NCI-H748 treated with DMSO at 0.1 percent for 48 hours (cell line): ENCODE results near the gene ZNF587.
"Not testable (repeated sequence)": the region's sequence is repeated elsewhere in the genome, so short reads cannot be mapped to it uniquely, and the experiment has no call there.

Experiments used
- DNase-seq: peaks from one replicate; lab custom pipeline; 2025; lab: John Stamatoyannopoulos, UW

The ZNF587 gene

DNA sequence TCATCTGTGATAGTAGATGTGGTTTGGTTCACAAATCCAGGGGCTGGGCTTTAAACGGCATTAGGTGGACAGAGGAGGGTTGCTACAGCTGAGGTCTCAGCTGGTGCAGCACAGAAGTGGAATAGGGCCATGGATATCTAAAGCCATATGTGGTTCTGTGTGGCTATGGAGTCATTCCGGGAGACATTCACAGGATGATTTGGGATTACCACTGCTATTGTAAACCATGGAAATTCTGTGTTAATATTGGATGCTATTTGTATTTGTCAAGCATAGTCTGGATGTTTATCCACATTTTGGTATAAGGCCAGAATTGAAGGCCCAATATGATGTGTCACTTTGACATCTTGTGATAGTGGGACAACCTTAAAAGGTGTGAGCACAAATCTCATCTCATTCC, 26.5 kb upstream of the ZNF587 start:
- DNase-seq: not testable (repeated sequence)

GRCh38 chr19:57823608-57824007, 26.1 kb upstream of the ZNF587 start:
- not testable (repeated sequence) for DNase-seq

GRCh38 chr19:57825511-57825910, 24.1 kb upstream of the ZNF587 start:
- no peak for DNase-seq

GRCh38 chr19:57829316-57829715, 20.3 kb upstream of the ZNF587 start:
- DNase-seq: no peak

DNA sequence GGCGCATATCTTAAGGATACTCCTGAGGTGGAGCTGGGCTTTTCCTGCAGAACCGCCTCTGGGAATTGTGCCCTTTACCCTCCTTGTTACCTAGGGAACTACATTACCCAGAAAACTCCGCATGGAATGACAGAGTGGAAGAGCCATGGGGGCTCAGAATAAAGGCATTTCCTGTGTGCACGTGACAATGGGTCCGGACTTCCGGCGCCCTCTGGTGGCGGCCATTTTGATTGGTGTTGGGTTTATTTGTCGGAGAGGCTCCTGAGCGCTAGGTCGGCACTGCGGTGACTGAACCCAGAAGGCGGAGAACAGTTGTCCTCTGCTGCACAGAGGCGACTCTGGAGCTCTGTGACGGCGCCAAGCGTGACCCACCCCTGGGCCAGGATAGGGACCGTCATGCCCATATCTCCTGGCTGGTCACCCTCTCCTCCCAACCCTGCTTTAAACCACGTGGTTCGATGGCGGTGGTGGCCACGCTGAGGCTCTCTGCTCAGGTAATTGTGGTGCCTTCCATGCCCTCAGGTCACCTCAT, 19.5 kb upstream of the ZNF587 start, which contains the start of gene ZNF587B:
ZNF587B (plus strand) TSS at position 229 of the 532 bp plus-strand sequence; CDS start at position 459, 230 bp downstream.
- DNase-seq: no peak

GRCh38 chr19:57836991-57837390, 12.7 kb upstream of the ZNF587 start:
- DNase-seq: not testable (repeated sequence)

DNA sequence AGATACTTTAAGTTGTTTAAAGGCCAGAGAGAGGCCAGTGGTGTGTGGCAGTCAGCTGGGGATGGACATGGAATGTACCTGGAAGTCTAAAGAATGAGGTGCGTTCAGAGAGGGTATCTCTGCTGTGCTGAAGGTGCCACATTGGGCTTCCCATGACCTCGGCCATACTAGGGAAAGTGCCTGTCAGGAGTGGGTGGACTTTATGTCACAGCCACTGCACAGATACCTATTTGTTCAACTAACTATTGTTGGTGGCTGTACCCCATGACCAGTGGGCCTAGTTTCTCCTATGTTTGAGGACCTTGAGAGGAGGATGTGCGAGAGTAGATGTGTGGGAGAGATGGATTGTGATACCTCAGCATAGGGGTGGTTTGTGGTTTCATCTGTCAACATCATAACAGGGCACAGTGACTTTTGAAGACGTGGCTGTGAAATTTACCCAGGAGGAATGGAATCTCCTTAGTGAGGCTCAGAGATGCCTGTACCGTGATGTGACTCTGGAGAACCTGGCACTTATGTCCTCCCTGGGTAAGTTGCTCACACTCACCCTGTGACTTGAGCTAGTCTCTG, 11.0 kb upstream of the ZNF587 start:
- not testable (repeated sequence) for DNase-seq

- no peak for DNase-seq
These were observed 8.4 kb upstream of the ZNF587 start for GRCh38 chr19:57841122-57841763.

GRCh38 chr19:57847164-57847563, 2.5 kb upstream of the ZNF587 start:
- not testable (repeated sequence) for DNase-seq

DNA sequence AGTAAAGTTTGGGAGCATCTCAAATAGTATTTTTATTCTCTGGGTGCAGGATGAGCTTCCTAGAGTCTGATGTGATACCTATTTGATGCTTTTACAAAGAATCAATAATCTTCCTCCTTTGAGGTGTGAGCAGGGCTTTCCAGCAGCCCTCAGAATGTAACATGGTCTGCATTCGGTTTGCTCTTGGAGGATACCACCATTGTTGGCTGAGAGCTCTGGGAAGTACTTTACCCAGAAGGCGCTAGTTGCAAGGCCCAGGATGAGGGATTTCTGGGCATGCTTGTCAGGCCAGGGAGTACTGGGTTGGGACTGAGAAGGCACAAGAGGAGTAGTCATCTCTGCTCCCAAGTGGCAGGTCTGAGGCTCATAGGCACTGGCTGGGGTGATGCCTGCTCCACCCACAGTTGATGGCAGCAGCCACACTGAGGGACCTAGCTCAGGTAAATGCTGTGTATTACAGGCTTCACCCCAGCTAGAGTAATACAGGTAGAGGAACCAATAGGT, 445 bp upstream of the ZNF587 start:
- not testable (repeated sequence) for DNase-seq

- DNase-seq: peak; percentile 38
These were observed 926 bp downstream of the ZNF587 start for GRCh38 chr19:57850553-57851017.

GRCh38 chr19:57851812-57852603, 2.3 kb downstream of the ZNF587 start:
- not testable (repeated sequence) for DNase-seq

GRCh38 chr19:57854117-57854516, 4.5 kb downstream of the ZNF587 start:
- not testable (repeated sequence) for DNase-seq

DNA sequence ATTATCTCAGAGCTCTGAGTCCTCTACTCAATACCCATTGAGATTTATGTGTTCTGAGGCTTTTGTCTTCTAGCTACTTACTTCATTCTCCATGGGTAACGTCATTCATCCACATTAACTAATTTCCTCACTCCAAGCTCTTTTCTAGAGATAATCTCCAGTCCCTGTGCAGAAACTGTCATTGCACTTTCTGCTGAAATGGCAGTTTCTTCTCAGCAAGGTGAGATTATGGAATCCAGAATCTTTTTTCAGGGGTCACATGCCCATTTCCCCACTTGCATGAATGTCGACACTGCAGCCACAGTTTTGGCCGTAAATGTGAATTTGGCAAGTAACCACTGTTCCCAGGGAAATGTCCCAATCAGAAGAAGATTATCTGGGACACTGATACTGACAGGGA, 12.7 kb downstream of the ZNF587 start:
- DNase-seq: not testable (repeated sequence)

- DNase-seq: no peak
These were observed 18.3 kb downstream of the ZNF587 start for GRCh38 chr19:57867868-57868492.

DNA sequence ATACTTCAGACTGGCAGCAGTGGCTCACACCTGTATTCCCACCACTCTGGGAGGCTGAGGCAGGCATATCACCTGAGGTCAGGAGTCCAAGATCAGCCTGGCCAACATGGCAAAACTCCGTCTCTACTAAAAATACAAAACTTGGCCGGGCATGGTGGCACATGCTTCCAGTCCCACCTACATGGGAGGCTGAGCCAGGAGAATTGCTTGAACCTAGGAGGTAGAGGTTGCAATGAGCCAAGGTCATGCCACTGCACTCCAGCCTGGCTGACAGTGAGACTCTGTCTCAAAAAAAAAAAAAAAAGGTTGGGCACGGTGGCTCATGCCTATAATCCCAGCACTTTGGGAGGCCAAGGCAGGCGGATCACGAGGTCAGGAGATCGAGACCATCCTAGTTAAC, 20.0 kb downstream of the ZNF587 start:
- not testable (repeated sequence) for DNase-seq

DNA sequence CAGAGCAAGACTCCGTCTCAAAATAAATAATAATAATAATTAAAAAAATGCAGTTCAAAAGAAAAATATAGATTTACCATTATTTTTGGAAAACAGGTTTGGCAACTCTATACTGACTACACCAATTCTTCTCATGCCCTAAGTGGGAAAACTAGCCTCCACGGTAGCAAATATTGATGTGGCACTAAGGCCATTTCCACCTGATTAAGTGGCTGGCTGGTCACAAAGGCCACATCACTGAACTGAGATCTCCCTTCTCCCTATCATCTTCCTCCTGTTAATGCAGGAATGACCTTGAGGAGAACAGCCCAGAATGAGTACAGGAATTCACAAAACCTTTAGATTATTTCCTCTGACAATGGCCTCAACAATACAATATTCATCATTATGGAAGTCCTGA, 20.6 kb downstream of the ZNF587 start:
- no peak for DNase-seq

DNA sequence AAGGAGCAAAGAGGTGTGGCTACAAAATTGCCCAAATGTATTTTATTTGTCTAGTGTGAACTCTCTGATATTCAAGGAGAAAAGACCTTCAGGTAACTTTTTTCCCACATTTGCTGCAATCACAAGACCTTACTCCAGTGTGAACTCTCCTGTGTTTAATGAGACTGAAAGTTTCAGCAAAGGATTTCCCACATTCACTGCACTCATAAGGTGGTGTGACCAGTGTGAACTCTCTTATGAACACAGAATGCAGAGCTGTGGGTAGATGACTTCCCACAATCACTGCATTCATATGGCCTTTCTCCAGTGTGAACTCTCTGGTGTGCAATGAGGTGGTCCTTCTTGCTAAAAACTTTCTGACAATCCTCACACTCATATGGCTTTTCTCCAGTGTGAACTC, 22.8 kb downstream of the ZNF587 start:
- DNase-seq: no peak

DNA sequence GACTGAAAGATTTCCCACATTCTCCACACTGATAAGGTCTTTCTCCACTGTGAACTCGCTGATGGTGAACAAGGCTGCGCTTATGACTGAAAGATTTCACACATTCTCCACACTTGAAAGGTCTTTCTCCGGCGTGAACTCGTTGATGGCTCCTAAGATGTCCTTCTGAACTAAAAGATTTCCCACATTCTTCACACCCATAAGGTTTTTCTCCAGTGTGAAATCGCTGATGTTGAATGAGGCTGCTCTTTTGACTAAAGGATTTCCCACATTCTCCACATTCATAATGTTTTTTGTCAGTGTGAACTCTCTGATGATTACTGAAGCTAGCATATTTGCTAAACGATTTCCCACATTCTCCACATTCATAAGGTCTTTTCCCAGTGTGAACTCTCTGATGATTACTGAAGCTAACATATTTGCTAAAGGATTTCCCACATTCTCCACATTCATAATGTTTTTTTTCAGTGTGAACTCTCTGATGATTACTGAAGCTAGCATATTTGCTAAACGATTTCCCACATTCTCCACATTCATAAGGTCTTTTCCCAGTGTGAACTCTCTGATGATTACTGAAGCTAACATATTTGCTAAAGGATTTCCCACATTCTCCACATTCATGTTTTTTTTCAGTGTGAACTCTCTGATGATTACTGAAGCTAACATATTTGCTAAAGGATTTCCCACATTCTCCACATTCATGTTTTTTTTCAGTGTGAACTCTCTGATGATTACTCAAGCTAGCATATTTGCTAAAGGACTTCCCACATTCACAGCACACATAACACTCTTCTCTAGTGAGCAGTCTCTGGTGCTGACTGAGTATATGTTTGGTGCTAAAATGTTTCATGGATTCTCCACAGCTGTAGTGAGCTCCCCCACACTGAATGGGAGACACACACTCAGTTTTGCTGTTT, 24.5 kb downstream of the ZNF587 start:
- DNase-seq: not testable (repeated sequence)

GRCh38 chr19:57886046-57886445, 36.4 kb downstream of the ZNF587 start:
- DNase-seq: no peak
